AG04449 (cell line): ENCODE results near the gene ARID1A.
"Not testable (repeated sequence)": the region's sequence is repeated elsewhere in the genome, so short reads cannot be mapped to it uniquely, and the experiment has no call there.

Experiments used
- CTCF ChIA-PET: fragments of 350-600 bp; formaldehyde crosslinking; extraction: SDS; loops from one replicate; lab custom pipeline; 2021; ENCODE audit warnings: antibody characterized with exemption; lab: Yijun Ruan, JAX
- POLR2A ChIA-PET: fragments of 400-600, 350-600 bp; formaldehyde crosslinking; extraction: SDS; loops from one replicate; lab custom pipeline; 2020; ENCODE audit warnings: antibody characterized with exemption, inconsistent platforms; lab: Yijun Ruan, JAX
- DNase-seq: peaks from one replicate; pipeline ENCODE4 v3.0.0-alpha.2; 2010; ENCODE audit warnings: low read depth, low spot score
- H3K4me3 ChIP-seq: 2 replicates; pipeline ENCODE4 v1.5.1; 2011; ENCODE audit warnings: low read depth, mild to moderate bottlenecking, control low read depth, low read length
- CTCF ChIP-seq: IDR thresholded peaks from one replicate; pipeline ENCODE4 v1.5.1; 2011; ENCODE audit warnings: mild to moderate bottlenecking, moderate library complexity, low read length, control low read depth, inconsistent platforms; ENCODE audit not compliant: insufficient read depth; ENCODE audit errors: missing control alignments

ARID1A gene

GRCh38 chr1:26791626-26792025, 95.8 kb downstream of the ARID1A start:
- CTCF ChIA-PET: interaction anchor here (0.8 to 9.4 kb wide), 10 partner anchors 9 to 187 kb away, joined by 3 to 509 read pairs (median 41); no protein-coding TSS in a partner anchor
- H3K4me3 ChIP-seq: no peak overlapping the region
- DNase-seq: no peak
- POLR2A ChIA-PET: interaction anchor here (1.6 kb wide), 1 partner anchor 93 kb away, joined by 4 read pairs; no protein-coding TSS in a partner anchor
- no peak for TF ChIP-seq CTCF

GRCh38 chr1:26792924-26793323, 97.1 kb downstream of the ARID1A start:
- TF ChIP-seq CTCF: no peak
- no peak overlapping the region for H3K4me3 ChIP-seq
- ChIA-PET CTCF (interaction anchor here (5.8 to 10.1 kb wide), 2 partner anchors 101 to 190 kb away, joined by 62 to 167 read pairs; no protein-coding TSS in a partner anchor), POLR2A (no interaction called here)
- no peak for DNase-seq

GRCh38 chr1:26794391-26794790, 98.6 kb downstream of the ARID1A start:
- no peak for TF ChIP-seq CTCF
- POLR2A ChIA-PET: no interaction called here
- DNase-seq: no peak
- no peak overlapping the region for H3K4me3 ChIP-seq
- CTCF ChIA-PET: interaction anchor here (10.1 kb wide), 1 partner anchor 192 kb away, joined by 167 read pairs; no protein-coding TSS in a partner anchor

- ChIA-PET CTCF (interaction anchor here (1.1 to 10.1 kb wide), 4 partner anchors 8 to 195 kb away, joined by 5 to 167 read pairs (median 6); no protein-coding TSS in a partner anchor), POLR2A (no interaction called here)
- H3K4me3 ChIP-seq: no peak overlapping the region
- no peak for DNase-seq
- no peak for TF ChIP-seq CTCF
Measured at GRCh38 chr1:26797627-26798026, 101.8 kb downstream of the ARID1A start.

GRCh38 chr1:26799479-26800142, 103.8 kb downstream of the ARID1A start:
- CTCF ChIA-PET: interaction anchor here (1.0 to 10.1 kb wide), 9 partner anchors 10 to 208 kb away, joined by 3 to 167 read pairs (median 5); no protein-coding TSS in a partner anchor
- peak; percentile 9 for TF ChIP-seq CTCF
- POLR2A ChIA-PET: interaction anchor here (0.6 to 2.1 kb wide), 5 partner anchors 11 to 218 kb away, joined by 3 to 6 read pairs (median 3); partner anchors contain the start of gene PIGV
- DNase-seq: no peak
- peak overlapping the region; percentile 24; the same call in 1 of the 2 replicates for H3K4me3 ChIP-seq

GRCh38 chr1:26803932-26804331, 108.1 kb downstream of the ARID1A start:
- POLR2A ChIA-PET, CTCF ChIA-PET, DNase-seq, H3K4me3 ChIP-seq: not testable (repeated sequence)
